Omental fat pad (tissue), 4 donors: ENCODE results near the gene NUPR2. TPM values are rescaled to one million over a fixed set of nuclear protein-coding genes. Genes with fewer than 3 reads are reported as not detected.
"Not testable (repeated sequence)": the region's sequence is repeated elsewhere in the genome, so short reads cannot be mapped to it uniquely, and the experiment has no call there.

Experiments
- ATAC-seq: fragments of 150-250 bp; one replicate; pipeline ENCODE4 v1.9.1; 2016; ENCODE audit warnings: mild to moderate bottlenecking, moderate library complexity; ENCODE audit not compliant: low FRiP score
- DNase-seq: peaks from one replicate; pipeline ENCODE4 v3.0.0-alpha.2; 2019; ENCODE audit warnings: low spot score
- CTCF ChIP-seq, 3 donors: fragments of 450-650 bp; IDR thresholded peaks; one replicate each; pipeline ENCODE4 v1.5.1; 2016 to 2017; ENCODE audit warnings: antibody characterized with exemption in 3 of 3, mild to moderate bottlenecking in 3 of 3, moderate library complexity in 2 of 3
- total RNA-seq, 4 donors: library from RNA; depleted of rRNA; stranded (reverse); fragments of >200 nt; gene quantifications; one replicate each; pipeline ENCODE4 v1.1.0, GENCODE V29; 2016

Gene NUPR2, protein sequence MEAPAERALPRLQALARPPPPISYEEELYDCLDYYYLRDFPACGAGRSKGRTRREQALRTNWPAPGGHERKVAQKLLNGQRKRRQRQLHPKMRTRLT
- not detected for total RNA-seq

DNA sequence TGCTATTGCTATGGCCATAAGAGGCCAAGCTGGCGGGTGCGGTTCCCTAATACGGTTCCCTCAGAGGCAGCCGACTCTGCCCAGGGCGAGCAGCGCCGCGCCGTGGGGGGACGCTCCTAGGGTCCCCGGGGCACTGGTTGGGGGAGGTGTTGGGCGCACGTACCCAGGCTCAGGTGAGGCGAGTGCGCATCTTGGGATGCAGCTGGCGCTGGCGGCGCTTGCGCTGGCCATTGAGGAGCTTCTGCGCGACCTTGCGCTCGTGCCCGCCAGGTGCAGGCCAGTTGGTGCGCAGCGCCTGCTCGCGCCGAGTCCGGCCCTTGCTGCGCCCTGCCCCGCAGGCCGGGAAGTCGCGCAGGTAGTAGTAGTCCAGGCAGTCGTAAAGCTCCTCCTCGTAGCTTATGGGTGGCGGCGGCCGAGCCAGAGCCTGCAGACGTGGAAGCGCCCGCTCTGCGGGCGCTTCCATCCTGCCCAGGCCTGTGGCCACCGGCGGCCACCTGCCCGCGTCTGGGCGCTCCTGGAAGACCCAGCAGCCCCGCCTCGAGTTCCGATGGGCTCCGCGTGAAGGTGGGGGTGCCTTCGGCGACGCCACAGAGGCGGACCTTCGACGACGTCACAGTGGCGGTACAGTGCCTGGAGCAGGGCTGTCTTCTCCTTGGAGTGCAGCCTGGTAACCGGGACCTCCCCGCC, at the start of gene NUPR2:
NUPR2 (minus strand) TSS at position 566 of the 687 bp plus-strand sequence; CDS start at position 463, 103 bp downstream.
- DNase-seq (no peak), ATAC-seq (no peak)
- no peak for TF ChIP-seq CTCF (IDR thresholded peaks at IDR 0.05)

DNA sequence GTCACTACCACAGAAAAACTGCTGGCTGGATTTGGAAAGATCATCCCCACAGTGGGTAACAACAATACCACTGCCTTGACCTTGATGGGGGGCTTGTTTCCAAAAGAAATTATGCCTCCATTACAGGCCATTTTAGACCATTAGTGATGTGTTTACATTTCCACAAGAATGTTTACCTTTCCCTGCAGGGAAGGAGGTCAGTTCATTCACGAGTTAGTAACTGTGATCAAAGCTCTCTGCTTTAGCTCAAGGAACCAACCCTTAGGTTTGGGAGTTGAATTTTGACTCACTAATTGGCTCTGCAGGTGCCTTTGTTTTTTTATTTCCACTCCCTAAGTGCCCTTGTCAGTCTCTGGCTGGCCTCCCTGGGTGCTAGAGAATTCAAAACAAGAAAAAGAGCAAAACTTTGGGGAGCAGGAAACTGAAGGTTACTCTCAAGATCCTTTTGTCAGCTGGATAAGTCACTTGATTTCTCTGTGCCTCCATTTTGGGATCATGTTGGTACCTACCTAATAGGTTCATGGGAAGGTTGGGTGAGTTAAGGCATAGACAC, 41.1 kb upstream of the NUPR2 start:
- no peak for TF ChIP-seq CTCF (IDR thresholded peaks at IDR 0.05)
- ATAC-seq (no peak), DNase-seq (no peak)

- DNase-seq, ATAC-seq: not testable (repeated sequence)
These were observed 14.8 kb upstream of the NUPR2 start for GRCh38 chr7:56131062-56131461.

- ATAC-seq (no peak), DNase-seq (no peak)
- TF ChIP-seq CTCF (IDR thresholded peaks at IDR 0.05): no peak
These were observed 11.2 kb upstream of the NUPR2 start for GRCh38 chr7:56127241-56127975.

DNA sequence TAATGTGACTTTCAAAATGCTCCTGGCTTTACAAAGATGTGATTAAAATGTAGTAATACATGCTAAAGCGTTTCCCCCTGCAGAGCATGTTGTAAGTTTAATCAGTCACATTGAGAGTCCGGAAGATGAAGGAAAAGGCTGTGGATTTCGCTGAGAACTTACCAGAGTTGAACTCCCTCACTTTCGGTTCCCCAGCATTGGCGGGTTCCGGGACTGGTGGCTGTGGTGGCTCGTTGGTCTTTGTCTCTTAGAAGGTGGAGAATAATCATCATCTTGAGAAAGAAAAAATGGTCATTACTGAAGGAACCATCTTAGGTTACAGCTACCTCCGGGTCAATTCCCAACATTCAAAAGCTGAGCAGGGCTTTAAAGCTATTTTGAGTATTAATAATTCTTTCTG, 9.6 kb upstream of the NUPR2 start:
- DNase-seq: no peak
- ATAC-seq: no peak
- TF ChIP-seq CTCF (IDR thresholded peaks at IDR 0.05): no peak

DNA sequence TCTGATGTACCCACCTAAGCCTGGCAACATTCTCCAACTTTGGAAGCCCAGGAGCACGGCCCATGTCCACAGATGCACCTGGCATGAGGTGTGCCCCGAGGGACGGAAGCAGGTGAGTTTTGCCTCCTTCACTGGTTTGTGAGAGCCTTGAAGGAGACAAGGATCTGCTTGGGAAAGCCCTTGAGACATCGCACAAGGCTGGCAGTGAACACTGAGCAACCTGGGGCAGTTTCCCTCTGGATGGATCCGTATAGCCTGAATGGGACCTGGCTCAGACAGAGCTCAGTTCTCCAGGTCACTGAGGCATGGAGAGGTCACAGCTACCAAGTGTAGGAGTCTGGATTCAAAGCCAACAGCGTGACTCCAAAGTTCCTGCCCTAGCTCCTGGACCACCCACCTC, 8.8 kb upstream of the NUPR2 start:
- ATAC-seq: no peak
- no peak for DNase-seq
- no peak for TF ChIP-seq CTCF (IDR thresholded peaks at IDR 0.05)

DNA sequence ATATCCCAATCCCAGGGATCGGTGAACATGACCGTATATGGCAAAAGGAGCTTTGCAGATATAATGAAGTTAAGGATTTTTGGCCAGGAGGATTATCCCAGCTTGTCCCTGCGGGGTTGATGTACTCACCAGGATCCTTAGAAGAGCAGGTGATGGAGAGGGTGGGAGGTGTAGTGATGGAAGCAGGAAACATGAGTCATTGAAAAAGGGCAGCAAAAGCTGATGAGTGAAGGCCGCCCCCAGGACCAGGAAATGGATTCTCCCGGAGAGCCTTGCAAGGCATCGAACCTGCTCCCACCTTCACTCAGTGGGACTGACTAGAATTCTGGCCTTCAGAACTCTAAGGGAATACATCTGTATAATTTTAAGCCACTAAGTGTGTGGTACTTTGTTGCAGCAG, 5.2 kb upstream of the NUPR2 start:
- ATAC-seq: no peak
- no peak for DNase-seq
- TF ChIP-seq CTCF (IDR thresholded peaks at IDR 0.05): no peak

- not testable (repeated sequence) for ATAC-seq, DNase-seq
These were observed 4.0 kb downstream of the NUPR2 start for GRCh38 chr7:56112244-56112643.
